HG03520 (cell line): ENCODE results near the gene FBXO34.
"Not testable (repeated sequence)": the region's sequence is repeated elsewhere in the genome, so short reads cannot be mapped to it uniquely, and the experiment has no call there.

Source experiments
- ATAC-seq: cut with Tn5 transposase; IDR thresholded peaks from one replicate; pipeline ENCODE4 v1.9.1; 2021; ENCODE audit warnings: mild to moderate bottlenecking, moderate library complexity; ENCODE audit not compliant: unreplicated experiment

FBXO34 gene

GRCh38 chr14:55340482-55340881, 69.3 kb downstream of the FBXO34 start:
- no peak for ATAC-seq

- ATAC-seq, result no peak
Observed at GRCh38 chr14:55341781-55342180, 70.6 kb downstream of the FBXO34 start.

DNA sequence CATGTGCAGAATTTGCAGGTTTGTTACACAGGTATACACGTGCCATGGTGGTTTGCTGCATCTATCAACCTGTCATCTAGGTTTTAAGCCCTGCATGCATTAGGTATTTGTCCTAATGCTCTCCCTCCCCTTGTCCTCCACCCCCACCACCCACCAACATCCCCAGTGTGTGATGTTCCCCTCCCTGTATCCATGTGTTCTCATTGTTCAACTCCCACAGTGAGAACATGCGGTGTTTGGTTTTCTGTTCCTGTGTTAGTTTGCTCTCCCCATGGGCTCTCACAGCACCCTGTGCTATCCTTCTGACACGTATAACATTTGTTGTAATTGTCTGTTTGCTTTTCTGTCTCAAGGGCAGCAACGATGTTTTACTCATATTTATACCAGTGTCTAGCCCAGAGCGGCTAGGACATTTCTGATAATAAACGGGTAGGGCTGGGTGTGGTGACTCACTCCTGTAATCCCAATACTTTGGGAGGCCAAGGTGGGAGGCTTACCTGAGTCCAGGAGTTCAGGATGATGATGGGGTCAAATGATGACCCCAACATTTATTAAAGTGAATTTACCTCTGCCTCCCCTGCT, 73.5 kb downstream of the FBXO34 start:
- not testable (repeated sequence) for ATAC-seq

- no peak for ATAC-seq
Observed at GRCh38 chr14:55347040-55347439, 75.8 kb downstream of the FBXO34 start.

DNA sequence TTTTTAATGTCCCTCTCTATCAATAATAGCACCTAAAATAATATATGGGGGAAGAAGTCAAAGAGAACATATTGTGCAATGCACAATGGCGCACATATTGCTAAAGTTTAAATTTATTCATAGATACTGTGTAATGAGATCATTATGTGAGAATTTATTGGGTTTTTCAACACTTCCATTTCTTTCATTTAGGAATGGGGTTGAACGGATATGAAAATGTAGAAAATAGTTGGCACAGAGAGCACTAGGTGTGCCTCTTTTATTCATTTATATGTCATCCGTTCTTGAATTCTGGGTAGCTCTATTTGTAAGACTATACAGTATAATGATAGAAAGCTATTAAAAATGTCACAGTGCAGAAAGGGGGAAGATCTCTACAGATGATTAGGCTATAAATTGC, 76.5 kb downstream of the FBXO34 start:
- ATAC-seq, result no peak

GRCh38 chr14:55348766-55349453, 77.7 kb downstream of the FBXO34 start:
- peak; percentile 50 for ATAC-seq

DNA sequence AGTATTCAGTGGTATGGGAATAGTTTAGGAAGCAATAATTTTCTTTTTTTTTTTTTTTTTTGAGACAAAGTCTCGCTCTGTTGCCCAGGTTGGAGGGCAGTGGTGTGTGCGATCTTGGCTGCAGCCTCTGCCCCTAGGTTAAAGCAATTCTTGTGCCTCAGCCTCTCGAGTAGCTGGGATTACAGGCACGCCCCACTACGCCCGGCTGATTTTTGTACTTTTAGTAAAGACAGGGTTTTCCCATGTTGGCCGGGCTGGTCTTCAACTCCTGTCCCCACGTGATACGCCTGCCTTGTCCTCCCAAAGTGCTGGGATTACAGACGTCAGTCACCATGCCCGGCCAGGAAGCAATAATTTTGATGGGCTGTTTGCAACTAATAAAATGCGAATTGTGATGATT, 78.3 kb downstream of the FBXO34 start:
- no peak for ATAC-seq

GRCh38 chr14:55350461-55350860, 79.2 kb downstream of the FBXO34 start:
- ATAC-seq, result no peak

DNA sequence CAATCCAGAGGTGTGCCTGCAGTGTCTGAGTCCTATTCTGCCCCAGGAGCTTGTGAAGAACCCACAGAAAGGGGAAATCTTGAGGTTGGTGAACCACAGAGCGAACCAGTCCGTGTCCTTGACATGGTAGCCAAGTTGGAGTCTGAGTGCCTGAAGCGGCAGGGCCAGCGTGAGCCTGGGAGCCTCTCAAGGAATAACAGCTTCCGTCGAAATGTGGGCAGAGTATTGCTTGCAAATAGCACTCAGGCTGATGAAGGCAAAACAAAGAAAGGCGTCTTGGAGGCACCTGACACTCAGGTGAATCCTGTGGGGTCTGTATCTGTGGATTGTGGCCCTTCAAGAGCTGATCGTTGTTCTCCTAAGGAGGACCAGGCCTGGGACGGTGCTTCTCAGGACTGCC, 79.9 kb downstream of the FBXO34 start:
- ATAC-seq, result no peak

DNA sequence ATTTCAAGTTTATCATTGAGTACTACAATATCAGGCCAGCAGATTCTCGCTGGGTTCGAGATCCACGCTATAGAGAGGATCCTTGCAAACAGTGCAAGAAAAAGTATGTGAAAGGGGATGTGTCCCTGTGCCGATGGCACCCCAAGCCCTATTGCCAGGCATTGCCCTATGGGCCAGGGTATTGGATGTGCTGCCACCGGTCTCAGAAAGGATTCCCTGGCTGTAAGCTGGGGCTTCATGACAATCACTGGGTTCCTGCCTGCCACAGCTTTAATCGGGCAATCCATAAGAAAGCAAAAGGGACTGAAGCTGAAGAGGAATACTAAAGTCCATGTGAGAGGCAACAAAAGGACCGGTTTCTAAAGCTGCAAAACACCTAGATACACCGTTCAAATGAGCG, 81.0 kb downstream of the FBXO34 start:
- ATAC-seq, result no peak

GRCh38 chr14:55353686-55354467, 82.7 kb downstream of the FBXO34 start:
- ATAC-seq, result no peak

- no peak for ATAC-seq
Observed at GRCh38 chr14:55354500-55354899, 83.3 kb downstream of the FBXO34 start.

- no peak for ATAC-seq
Observed at GRCh38 chr14:55355922-55356321, 84.7 kb downstream of the FBXO34 start.

GRCh38 chr14:55356913-55357312, 85.7 kb downstream of the FBXO34 start:
- no peak for ATAC-seq

DNA sequence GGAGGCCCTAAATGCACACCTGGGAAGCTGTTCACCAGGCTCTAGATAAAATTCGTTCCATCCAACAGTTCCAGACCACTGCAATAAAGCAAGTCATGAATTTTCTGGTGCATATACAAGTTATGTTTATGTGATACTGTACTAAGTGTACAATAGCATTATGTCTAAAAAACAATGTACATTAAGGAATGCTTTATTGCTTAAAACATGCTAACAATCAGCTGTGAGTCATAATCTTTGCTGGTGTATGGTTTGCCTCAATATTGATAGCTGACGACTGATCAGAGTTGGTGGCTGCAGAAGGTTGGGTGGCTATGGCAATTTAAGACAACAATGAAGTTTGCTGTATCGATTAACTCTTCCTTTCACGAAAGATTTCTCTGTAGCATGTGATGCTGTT, 88.1 kb downstream of the FBXO34 start:
- no peak for ATAC-seq

- no peak for ATAC-seq
Observed at GRCh38 chr14:55361190-55361589, 90.0 kb downstream of the FBXO34 start.

DNA sequence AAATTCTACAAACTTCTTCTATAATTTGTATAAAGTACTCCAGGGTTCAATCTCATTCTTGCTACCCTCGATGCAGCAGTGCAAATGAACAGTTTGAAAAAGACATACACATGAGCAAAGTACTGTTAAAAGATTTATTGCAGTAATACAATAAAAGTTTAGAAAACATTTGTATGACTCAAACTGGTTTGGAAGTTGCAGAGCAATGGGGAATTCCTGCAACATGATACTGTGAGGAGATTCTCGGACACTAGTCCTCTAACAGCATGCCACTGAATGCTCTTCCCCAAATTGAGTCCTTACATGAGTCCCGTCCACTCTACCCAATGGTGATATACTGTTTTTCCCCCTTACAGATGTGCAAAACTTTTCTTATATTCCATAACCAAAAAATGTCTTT, 95.0 kb downstream of the FBXO34 start:
- no peak for ATAC-seq

DNA sequence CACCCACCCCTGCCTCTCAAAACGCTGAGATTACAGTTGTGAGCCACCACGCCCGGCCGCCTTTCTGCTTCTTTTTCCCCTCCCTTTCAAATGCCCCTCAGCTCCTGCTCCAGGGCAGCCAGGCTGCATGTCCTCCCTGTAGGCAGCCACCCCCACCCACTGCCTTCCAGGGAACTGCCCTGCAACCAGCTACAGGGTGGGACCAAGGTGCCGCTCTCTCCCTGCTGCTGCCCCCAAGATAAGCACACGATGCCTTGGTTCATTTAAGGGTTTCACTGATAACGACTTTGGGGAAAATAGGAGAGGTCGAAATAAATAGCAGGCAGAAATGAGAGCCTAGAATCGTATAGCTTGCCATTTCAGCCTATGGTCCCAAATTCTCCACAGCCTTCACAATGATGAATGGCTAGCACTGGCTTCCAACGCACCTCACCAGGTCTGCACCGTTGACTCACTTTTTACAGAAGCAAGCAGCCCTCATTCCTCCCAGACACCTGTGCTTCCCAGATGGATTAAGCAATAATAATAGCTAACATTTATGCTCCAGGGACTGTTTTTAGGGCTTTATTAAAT, 99.7 kb downstream of the FBXO34 start:
- ATAC-seq, result no peak

DNA sequence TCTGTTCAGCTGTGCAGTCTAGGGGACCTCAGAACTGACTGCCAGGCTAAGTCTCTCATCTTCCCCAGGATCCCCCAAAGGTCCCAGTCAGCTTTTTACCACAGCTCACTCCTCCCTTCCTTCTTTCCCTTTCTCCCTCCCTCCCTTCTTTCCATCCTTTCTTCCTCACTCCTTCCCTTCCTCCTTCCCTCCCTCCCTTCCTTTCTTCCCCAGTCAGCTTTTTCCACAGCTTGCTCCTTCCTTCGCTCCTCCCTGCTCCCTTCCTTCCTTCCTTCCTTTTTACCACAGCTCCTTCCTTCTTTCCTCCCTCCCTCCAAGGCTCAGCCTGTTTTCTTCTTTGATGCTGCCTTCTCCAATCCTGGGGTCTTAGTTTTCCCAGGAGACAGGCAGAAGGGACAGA, 101.2 kb downstream of the FBXO34 start:
- ATAC-seq, result no peak

- ATAC-seq, result no peak
Observed at GRCh38 chr14:55372825-55373224, 101.6 kb downstream of the FBXO34 start.

- ATAC-seq, result peak; percentile 46
Observed at GRCh38 chr14:55373784-55374705, 102.8 kb downstream of the FBXO34 start.
